ENCODE data around the gene TGM3. TPM values are rescaled to one million over a fixed set of nuclear protein-coding genes. Genes with fewer than 3 reads are reported as not detected.

Gene TGM3
- total and polyA plus RNA-seq, 4 experiments from 2014 or later: not detected

DNA sequence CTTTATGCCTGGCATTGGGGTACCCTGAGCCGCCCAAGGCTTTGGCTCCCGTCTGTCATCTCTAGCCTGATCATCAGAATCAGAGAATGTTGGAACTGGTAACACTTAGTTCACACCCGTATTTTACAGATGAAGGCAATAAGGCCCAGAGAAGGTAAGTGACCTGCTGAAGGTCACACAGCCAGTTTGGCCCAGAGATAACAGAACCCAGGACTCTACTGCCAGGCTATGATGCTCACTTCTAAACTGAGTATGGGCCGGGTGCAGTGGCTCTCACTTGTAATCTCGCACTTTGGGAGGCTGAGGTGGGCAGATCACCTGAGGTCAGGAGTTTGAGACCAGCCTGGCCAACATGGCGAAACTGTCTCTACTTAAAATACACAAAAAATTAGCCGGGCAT lies 83.1 kb downstream of the TGM3 start:
- intact Hi-C loops (cut with micrococcal nuclease): no loop called here
- H3K36me3 ChIP-seq (ENCODE audit: insufficient read depth, low read length): no peaks in the 10 kb centered on the region
- CTCF ChIA-PET (ENCODE audit: partially characterized antibody): interaction anchor here (0.9 to 1.3 kb wide), 2 partner anchors 10 to 11 kb away, joined by 3 to 4 read pairs; no protein-coding TSS in a partner anchor
- no peaks in the 10 kb centered on the region for H3K27me3 ChIP-seq (ENCODE audit: insufficient read depth, low read length)
- Mint-ChIP-seq H3K27me3 (peaks cover 4 to 5% of the 10 kb centered on the region in 2 donors), H3K9me3 (no peaks in the 10 kb centered on the region), H3K27ac (no peak overlapping the region), H3K4me1 (peaks cover 17 to 38% (median 24%) of the 10 kb centered on the region in 4 donors), H3K36me3 (no peaks in the 10 kb centered on the region), H3K4me3 (peak overlapping the region in 5 of 8 donors; percentile 8 to 89 (median 77))
- DNase-seq: no peak
- POLR2A ChIA-PET (ENCODE audit: partially characterized antibody): interaction anchor here (0.7 to 1.7 kb wide), 2 partner anchors 11 to 91 kb away, joined by 4 to 6 read pairs; no protein-coding TSS in a partner anchor
- no peak overlapping the region for H3K27ac ChIP-seq (ENCODE audit: low read depth, low read length)
- H3K9me3 ChIP-seq (ENCODE audit: control insufficient read depth in 1 of 2, low read length in 2 of 2): no peaks in the 10 kb centered on the region
- peaks cover 24% of the 10 kb centered on the region for H3K4me1 ChIP-seq (ENCODE audit: insufficient read depth, low read length)
- no peak overlapping the region for H3K4me3 ChIP-seq (ENCODE audit: low read length in 2 of 2)

GRCh38 chr20:2379511-2380229 lies 83.9 kb downstream of the TGM3 start:
- Mint-ChIP-seq H3K4me3 (peak overlapping the region; percentile 45 to 89 (median 74)), H3K27me3 (peaks cover 3 to 4% of the 10 kb centered on the region in 2 donors), H3K36me3 (no peaks in the 10 kb centered on the region), H3K9me3 (no peaks in the 10 kb centered on the region), H3K4me1 (peaks cover 17 to 38% (median 26%) of the 10 kb centered on the region in 4 donors), H3K27ac (peak overlapping the region in 6 of 7 donors; percentile 35 to 73 (median 55))
- intact Hi-C loops (cut with micrococcal nuclease): no loop called here
- Histone ChIP-seq H3K27me3 (ENCODE audit: insufficient read depth, low read length) (no peaks in the 10 kb centered on the region), H3K4me3 (ENCODE audit: low read length in 2 of 2) (no peak overlapping the region), H3K27ac (ENCODE audit: low read depth, low read length) (no peak overlapping the region), H3K4me1 (ENCODE audit: insufficient read depth, low read length) (peaks cover 24% of the 10 kb centered on the region), H3K36me3 (ENCODE audit: insufficient read depth, low read length) (no peaks in the 10 kb centered on the region), H3K9me3 (ENCODE audit: control insufficient read depth in 1 of 2, low read length in 2 of 2) (no peaks in the 10 kb centered on the region)
- ChIA-PET CTCF (ENCODE audit: partially characterized antibody) (interaction anchor here (0.9 to 1.3 kb wide), 2 partner anchors 10 to 12 kb away, joined by 3 to 4 read pairs; no protein-coding TSS in a partner anchor), POLR2A (ENCODE audit: partially characterized antibody) (interaction anchor here (0.7 to 1.7 kb wide), 2 partner anchors 11 to 90 kb away, joined by 4 to 6 read pairs; no protein-coding TSS in a partner anchor)
- peak; percentile 44 to 64 (median 58) for DNase-seq

GRCh38 chr20:2380601-2381000 lies 84.8 kb downstream of the TGM3 start, which contains the start of gene TGM6:
TGM6 (plus strand) TSS chr20:2380901; CDS start chr20:2380969, 68 bp downstream.
- peak within 1 kb of the TSS; percentile 40 to 89 (median 74) for H3K4me3 Mint-ChIP-seq
- H3K9me3 Mint-ChIP-seq: no peaks in the 10 kb centered on the region
- Histone ChIP-seq H3K9me3 (ENCODE audit: control insufficient read depth in 1 of 2, low read length in 2 of 2) (no peaks in the 10 kb centered on the region), H3K4me3 (ENCODE audit: low read length in 2 of 2) (no peak within 1 kb of the TSS), H3K27me3 (ENCODE audit: insufficient read depth, low read length) (no peaks in the 10 kb centered on the region), H3K4me1 (ENCODE audit: insufficient read depth, low read length) (peaks cover 24% of the 10 kb centered on the region), H3K27ac (ENCODE audit: low read depth, low read length) (no peak within 1 kb of the TSS), H3K36me3 (ENCODE audit: insufficient read depth, low read length) (no peaks in the 10 kb centered on the region)
- DNase-seq: no peak
- H3K36me3 Mint-ChIP-seq: no peaks in the 10 kb centered on the region
- H3K27ac Mint-ChIP-seq: peak within 1 kb of the TSS in 5 of 7 donors; percentile 38 to 66 (median 47)
- intact Hi-C loops (cut with micrococcal nuclease): no loop called here
- POLR2A ChIA-PET (ENCODE audit: partially characterized antibody): no interaction called here
- H3K4me1 Mint-ChIP-seq: peaks cover 17 to 38% (median 26%) of the 10 kb centered on the region in 4 donors
- peaks cover 3 to 4% of the 10 kb centered on the region in 2 donors for H3K27me3 Mint-ChIP-seq
- CTCF ChIA-PET (ENCODE audit: partially characterized antibody): no interaction called here

DNA sequence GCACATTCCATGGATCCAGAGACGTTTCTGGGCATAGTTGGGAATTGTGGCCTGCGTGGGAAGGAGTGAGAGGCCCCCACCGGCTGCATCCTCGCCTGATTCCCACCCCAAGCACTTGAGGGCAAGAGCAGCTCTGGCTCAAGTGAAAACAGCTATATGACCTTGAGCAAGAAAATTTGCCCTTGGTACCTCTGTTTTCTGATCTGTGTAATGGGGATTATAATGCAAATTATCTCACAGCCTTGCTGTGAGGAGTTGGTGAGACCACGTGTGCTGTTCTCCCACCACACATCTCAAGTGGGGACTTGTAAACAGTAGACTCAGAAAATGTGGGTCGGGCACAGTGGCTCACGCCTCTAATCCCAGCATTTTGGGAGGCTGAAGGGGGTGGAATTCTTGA lies 85.5 kb downstream of the TGM3 start:
- Histone ChIP-seq H3K4me1 (ENCODE audit: insufficient read depth, low read length) (peaks cover 24% of the 10 kb centered on the region), H3K36me3 (ENCODE audit: insufficient read depth, low read length) (no peaks in the 10 kb centered on the region), H3K4me3 (ENCODE audit: low read length in 2 of 2) (no peak overlapping the region), H3K27ac (ENCODE audit: low read depth, low read length) (no peak overlapping the region), H3K9me3 (ENCODE audit: control insufficient read depth in 1 of 2, low read length in 2 of 2) (no peaks in the 10 kb centered on the region), H3K27me3 (ENCODE audit: insufficient read depth, low read length) (no peaks in the 10 kb centered on the region)
- Mint-ChIP-seq H3K4me3 (no peak overlapping the region), H3K4me1 (peaks cover 17 to 35% (median 26%) of the 10 kb centered on the region in 4 donors), H3K27me3 (peaks cover under 1 to 1% of the 10 kb centered on the region in 2 donors), H3K36me3 (no peaks in the 10 kb centered on the region), H3K9me3 (peaks cover 0 to 3% (median 0%) of the 10 kb centered on the region in 8 donors), H3K27ac (no peak overlapping the region)
- CTCF ChIA-PET (ENCODE audit: partially characterized antibody): interaction anchor here (0.6 to 0.7 kb wide), 2 partner anchors 25 to 71 kb away, joined by 3 read pairs; no protein-coding TSS in a partner anchor
- intact Hi-C loops (cut with micrococcal nuclease): no loop called here
- POLR2A ChIA-PET (ENCODE audit: partially characterized antibody): no interaction called here
- DNase-seq: no peak

DNA sequence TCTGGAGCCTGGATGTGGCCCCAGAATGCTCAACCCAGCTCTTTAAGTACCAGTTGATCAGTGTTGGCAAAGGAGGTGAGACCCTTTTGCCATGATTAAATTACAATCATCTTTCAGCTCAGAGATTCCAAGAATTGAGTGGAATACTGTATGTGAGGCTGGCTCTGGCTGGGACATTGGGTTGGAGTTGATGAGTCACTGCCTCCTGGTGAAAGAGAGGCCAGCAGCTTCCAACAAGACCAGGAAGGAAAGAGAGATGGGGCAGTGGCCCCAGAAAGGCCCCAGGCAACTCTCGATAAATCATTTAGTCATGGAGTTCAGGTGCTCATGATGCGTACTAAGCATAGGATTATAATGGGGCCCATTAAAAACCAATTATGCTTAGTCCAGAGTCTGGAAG lies 87.0 kb downstream of the TGM3 start:
- H3K36me3 Mint-ChIP-seq: no peaks in the 10 kb centered on the region
- ChIA-PET POLR2A (ENCODE audit: partially characterized antibody) (no interaction called here), CTCF (ENCODE audit: partially characterized antibody) (interaction anchor here (0.9 kb wide), 1 partner anchor 13 kb away, joined by 4 read pairs; no protein-coding TSS in a partner anchor)
- Histone ChIP-seq H3K4me1 (ENCODE audit: insufficient read depth, low read length) (peaks cover 24% of the 10 kb centered on the region), H3K36me3 (ENCODE audit: insufficient read depth, low read length) (no peaks in the 10 kb centered on the region), H3K9me3 (ENCODE audit: control insufficient read depth in 1 of 2, low read length in 2 of 2) (peaks cover 0 to 5% of the 10 kb centered on the region in 2 donors), H3K27ac (ENCODE audit: low read depth, low read length) (no peak overlapping the region), H3K4me3 (ENCODE audit: low read length in 2 of 2) (no peak overlapping the region), H3K27me3 (ENCODE audit: insufficient read depth, low read length) (no peaks in the 10 kb centered on the region)
- no peak overlapping the region for H3K4me3 Mint-ChIP-seq
- H3K27me3 Mint-ChIP-seq: no peaks in the 10 kb centered on the region
- peaks cover under 1 to 16% (median 6%) of the 10 kb centered on the region in 8 donors for H3K9me3 Mint-ChIP-seq
- peak overlapping the region in 1 of 7 donors; percentile 58 for H3K27ac Mint-ChIP-seq
- no peak for DNase-seq
- H3K4me1 Mint-ChIP-seq: peaks cover 19 to 33% (median 26%) of the 10 kb centered on the region in 4 donors
- intact Hi-C loops (cut with micrococcal nuclease): no loop called here

- Mint-ChIP-seq H3K4me1 (peaks cover 5 to 14% (median 10%) of the 10 kb centered on the region in 4 donors), H3K27ac (peak overlapping the region in 1 of 7 donors; percentile 61), H3K27me3 (no peaks in the 10 kb centered on the region), H3K4me3 (no peak overlapping the region), H3K36me3 (no peaks in the 10 kb centered on the region), H3K9me3 (peaks cover 3 to 32% (median 17%) of the 10 kb centered on the region in 8 donors)
- CTCF ChIA-PET (ENCODE audit: partially characterized antibody): no interaction called here
- peaks cover 5% of the 10 kb centered on the region in 2 donors for H3K9me3 ChIP-seq (ENCODE audit: control insufficient read depth in 1 of 2, low read length in 2 of 2)
- no peak for DNase-seq
- peaks cover 6% of the 10 kb centered on the region for H3K4me1 ChIP-seq (ENCODE audit: insufficient read depth, low read length)
- H3K36me3 ChIP-seq (ENCODE audit: insufficient read depth, low read length): no peaks in the 10 kb centered on the region
- H3K4me3 ChIP-seq (ENCODE audit: low read length in 2 of 2): no peak overlapping the region
- POLR2A ChIA-PET (ENCODE audit: partially characterized antibody): no interaction called here
- H3K27me3 ChIP-seq (ENCODE audit: insufficient read depth, low read length): no peaks in the 10 kb centered on the region
- no peak overlapping the region for H3K27ac ChIP-seq (ENCODE audit: low read depth, low read length)
- intact Hi-C loops (cut with micrococcal nuclease): no loop called here
These were observed 89.2 kb downstream of the TGM3 start for GRCh38 chr20:2385026-2385425.

GRCh38 chr20:2385496-2385895 lies 89.7 kb downstream of the TGM3 start:
- peaks cover 4 to 9% (median 6%) of the 10 kb centered on the region in 4 donors for H3K4me1 Mint-ChIP-seq
- H3K27ac Mint-ChIP-seq: no peak overlapping the region
- H3K27me3 Mint-ChIP-seq: peaks cover 0 to under 1% of the 10 kb centered on the region in 2 donors
- peaks cover 3 to 34% (median 18%) of the 10 kb centered on the region in 8 donors for H3K9me3 Mint-ChIP-seq
- Histone ChIP-seq H3K27ac (ENCODE audit: low read depth, low read length) (no peak overlapping the region), H3K9me3 (ENCODE audit: control insufficient read depth in 1 of 2, low read length in 2 of 2) (peaks cover 5% of the 10 kb centered on the region in 2 donors), H3K4me3 (ENCODE audit: low read length in 2 of 2) (no peak overlapping the region), H3K4me1 (ENCODE audit: insufficient read depth, low read length) (peaks cover 2% of the 10 kb centered on the region), H3K36me3 (ENCODE audit: insufficient read depth, low read length) (no peaks in the 10 kb centered on the region), H3K27me3 (ENCODE audit: insufficient read depth, low read length) (no peaks in the 10 kb centered on the region)
- intact Hi-C loops (cut with micrococcal nuclease): no loop called here
- DNase-seq: no peak
- ChIA-PET CTCF (ENCODE audit: partially characterized antibody) (interaction anchor here (1.5 kb wide), 1 partner anchor 10 kb away, joined by 3 read pairs; no protein-coding TSS in a partner anchor), POLR2A (ENCODE audit: partially characterized antibody) (no interaction called here)
- no peak overlapping the region for H3K4me3 Mint-ChIP-seq
- no peaks in the 10 kb centered on the region for H3K36me3 Mint-ChIP-seq
